NCI-H774 (cell line): ENCODE results near the gene ITPR2.

Source experiments
- DNase-seq: peaks from one replicate; lab custom pipeline; 2025; lab: John Stamatoyannopoulos, UW

ITPR2 gene

DNA sequence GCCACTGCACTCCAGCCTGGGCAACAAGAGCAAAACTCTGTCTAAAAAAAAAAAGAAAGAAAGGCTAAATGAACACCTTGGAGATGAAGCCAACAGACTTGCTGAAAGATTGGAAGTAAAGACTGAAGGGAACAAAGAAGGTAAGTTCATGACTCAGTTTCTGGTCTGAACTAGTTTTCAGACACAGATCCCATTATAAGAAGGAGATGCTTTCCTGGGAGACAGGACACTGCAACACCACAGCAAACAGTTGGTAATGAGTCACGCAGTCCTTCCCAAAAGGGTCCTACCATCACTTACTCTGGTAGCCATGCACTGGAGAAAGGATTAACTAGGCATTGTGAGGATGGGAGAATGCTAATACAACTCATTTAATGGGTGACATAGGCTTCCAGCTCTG, 540.4 kb downstream of the ITPR2 start:
- DNase-seq: no peak

DNA sequence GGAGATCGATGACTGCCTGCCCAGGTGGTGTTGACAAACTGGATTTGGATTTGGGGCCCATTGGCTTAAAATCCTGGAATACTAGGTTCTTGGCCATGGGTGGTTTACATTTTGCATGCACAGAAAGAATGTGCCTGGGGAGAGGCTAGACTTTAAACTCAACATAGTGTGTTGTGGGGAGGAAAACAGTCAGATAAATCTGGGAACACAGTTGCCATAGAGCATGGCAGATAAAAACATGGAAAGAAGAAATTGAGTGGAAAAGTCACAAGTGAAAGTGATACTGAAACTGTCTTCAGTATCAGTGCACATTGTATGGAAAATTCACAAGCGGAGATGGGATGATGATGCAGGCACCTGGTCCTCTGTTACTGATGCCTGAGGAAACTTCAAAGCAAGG, 542.4 kb downstream of the ITPR2 start:
- DNase-seq: no peak

DNA sequence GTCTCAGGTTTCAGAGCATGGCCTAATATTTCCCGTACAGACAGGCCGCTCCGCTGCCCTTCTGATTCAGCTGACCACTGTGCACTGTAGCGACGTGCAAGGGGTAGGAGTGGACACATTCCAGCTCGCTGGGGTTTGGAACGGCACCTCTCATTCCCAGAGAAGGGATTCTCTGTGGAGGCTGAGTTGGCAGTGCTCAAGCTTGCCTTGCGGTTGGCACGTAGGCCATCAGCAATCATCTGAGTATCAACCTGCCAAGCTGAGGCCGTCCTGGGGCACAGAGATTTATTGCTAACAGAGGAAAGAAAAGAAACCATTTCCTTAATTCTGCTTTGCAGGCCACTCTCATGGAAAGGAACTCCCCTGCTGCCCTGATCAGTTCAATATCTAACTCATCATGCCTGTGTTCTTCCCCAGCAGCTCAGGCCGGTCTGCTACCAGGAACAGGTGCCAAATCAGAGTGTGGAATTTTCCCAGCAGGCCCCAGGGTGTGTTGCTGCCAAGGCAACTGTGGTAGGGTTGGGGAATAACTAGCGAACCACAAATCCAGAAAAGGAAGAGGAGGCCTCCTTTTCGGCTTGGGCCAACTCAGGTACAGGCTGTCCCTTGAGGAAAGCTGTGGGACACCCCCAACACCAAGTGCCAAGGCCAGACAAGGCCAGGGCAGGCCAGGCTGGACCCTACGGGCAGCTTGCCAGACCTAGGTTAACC, 545.2 kb downstream of the ITPR2 start:
- no peak for DNase-seq
